GM06990 (cell line): Measurements from ENCODE around the gene GH1.
"Not testable (repeated sequence)": the region's sequence is repeated elsewhere in the genome, so short reads cannot be mapped to it uniquely, and the experiment has no call there.

ENCODE experiments used
- DNase-seq: peaks from one replicate; pipeline ENCODE4 v3.0.0-alpha.2; 2011; ENCODE audit not compliant: insufficient read length; ENCODE audit errors: extremely low read depth
- H3K27me3 ChIP-seq: replicated peaks from 2 replicates; pipeline ENCODE4 v1.6.0; 2011; ENCODE audit warnings: low read length; ENCODE audit not compliant: control insufficient read depth, insufficient read depth
- H3K36me3 ChIP-seq: 2 replicates; pipeline ENCODE4 v1.5.1; 2011; ENCODE audit warnings: low read length; ENCODE audit not compliant: control insufficient read depth, insufficient read depth
- H3K4me3 ChIP-seq: replicated peaks from 2 replicates; pipeline ENCODE4 v1.5.1; 2011; ENCODE audit warnings: low read depth, mild to moderate bottlenecking, control low read depth, low read length
- TF ChIP-seq, protein P1 (sequence below): IDR thresholded peaks from 2 replicates; pipeline ENCODE4 v1.5.1; 2011; ENCODE audit warnings: low read length, control low read depth, mild to moderate bottlenecking, inconsistent platforms; ENCODE audit not compliant: insufficient read depth, poor library complexity, severe bottlenecking

The GH1 gene

GRCh38 chr17:63911041-63911635 is 7.5 kb downstream of the GH1 start, which contains the start of gene CSHL1:
Gene CSHL1 (minus strand): TSS chr17:63911258. CDS start chr17:63911196, 62 bp downstream.
- TF ChIP-seq, protein P1, sequence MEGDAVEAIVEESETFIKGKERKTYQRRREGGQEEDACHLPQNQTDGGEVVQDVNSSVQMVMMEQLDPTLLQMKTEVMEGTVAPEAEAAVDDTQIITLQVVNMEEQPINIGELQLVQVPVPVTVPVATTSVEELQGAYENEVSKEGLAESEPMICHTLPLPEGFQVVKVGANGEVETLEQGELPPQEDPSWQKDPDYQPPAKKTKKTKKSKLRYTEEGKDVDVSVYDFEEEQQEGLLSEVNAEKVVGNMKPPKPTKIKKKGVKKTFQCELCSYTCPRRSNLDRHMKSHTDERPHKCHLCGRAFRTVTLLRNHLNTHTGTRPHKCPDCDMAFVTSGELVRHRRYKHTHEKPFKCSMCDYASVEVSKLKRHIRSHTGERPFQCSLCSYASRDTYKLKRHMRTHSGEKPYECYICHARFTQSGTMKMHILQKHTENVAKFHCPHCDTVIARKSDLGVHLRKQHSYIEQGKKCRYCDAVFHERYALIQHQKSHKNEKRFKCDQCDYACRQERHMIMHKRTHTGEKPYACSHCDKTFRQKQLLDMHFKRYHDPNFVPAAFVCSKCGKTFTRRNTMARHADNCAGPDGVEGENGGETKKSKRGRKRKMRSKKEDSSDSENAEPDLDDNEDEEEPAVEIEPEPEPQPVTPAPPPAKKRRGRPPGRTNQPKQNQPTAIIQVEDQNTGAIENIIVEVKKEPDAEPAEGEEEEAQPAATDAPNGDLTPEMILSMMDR = no peak
- no peaks in the 10 kb centered on the region; the same call in 1 of the 2 replicates for H3K27me3 ChIP-seq
- H3K4me3 ChIP-seq = no peak within 1 kb of the TSS
- DNase-seq = no peak
- no peaks in the 10 kb centered on the region for H3K36me3 ChIP-seq

DNA sequence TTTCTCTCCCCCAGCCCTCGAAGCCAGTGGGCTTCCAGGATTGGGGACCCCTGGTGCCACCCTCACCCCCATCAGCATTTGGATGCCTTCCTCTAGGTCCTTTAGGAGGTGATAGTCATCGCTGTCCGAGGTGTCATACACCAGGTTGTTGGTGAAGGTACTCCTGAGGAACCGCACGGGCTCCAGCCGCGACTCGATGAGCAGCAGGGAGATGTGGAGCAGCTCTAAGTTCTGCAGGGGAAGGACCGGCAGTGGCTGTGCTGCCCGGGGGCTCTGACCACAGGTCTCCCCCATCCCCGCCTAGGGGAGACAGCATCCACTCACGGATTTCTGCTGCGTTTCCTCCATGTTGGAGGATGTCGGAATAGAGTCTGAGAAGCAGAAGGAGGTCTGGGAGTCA is 8.5 kb downstream of the GH1 start:
- TF ChIP-seq, protein P1 = no peak
- DNase-seq = no peak
- Histone ChIP-seq H3K27me3 (no peaks in the 10 kb centered on the region; the same call in 1 of the 2 replicates), H3K36me3 (no peaks in the 10 kb centered on the region), H3K4me3 (no peak overlapping the region)

GRCh38 chr17:63909586-63909985 is 9.1 kb downstream of the GH1 start:
- not testable (repeated sequence) for DNase-seq, H3K27me3 ChIP-seq, H3K4me3 ChIP-seq, H3K36me3 ChIP-seq

DNA sequence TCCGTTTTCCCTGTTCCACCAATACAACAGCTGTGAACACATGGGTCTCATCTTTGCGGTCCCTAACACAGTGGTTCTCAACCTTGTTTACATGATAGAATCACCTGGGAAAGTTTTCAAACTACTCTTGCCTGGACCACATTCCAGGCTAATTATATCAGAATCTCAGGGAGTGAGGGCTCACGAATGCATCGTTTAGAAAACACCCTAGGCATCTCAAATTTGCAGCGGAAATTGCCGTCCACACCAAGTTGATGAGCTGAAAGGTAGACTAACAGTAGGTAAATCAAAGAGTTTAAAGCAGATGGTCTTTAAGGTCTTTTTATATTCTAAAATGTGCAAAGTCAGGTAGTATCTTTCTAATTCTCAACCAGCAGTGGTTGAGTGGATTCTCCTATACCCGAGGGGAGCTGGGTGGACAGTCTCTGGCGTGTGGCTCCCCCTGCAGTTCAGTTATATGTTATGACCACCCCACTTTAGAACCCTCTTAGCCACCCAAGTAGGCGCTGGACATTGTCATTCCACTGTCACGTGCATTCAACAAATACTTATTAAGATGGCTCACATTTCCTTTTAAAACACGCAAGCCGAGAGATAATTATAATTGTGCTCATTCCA is 11.4 kb downstream of the GH1 start:
- DNase-seq, H3K4me3 ChIP-seq, H3K36me3 ChIP-seq, H3K27me3 ChIP-seq: not testable (repeated sequence)
- TF ChIP-seq, protein P1 = peak; percentile 35

DNA sequence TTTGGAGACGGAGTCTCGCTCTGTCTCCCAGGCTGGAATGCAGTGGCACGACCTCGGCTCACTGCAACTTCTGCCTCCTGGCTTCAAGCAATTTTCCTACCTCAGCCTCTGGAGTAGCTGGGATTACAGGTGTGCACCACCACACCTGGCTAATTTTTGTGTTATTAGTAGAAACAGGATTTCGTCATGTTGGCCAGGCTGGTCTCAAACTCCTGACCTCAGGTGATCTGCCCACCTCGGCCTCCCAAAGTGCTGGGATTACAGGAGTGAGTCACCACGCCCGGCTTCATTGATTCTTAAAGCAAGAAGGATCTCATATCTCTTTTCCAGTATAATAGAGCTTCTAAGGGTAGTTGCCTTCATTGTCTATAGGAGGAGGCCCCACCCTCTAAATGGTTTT is 13.8 kb downstream of the GH1 start:
- not testable (repeated sequence) for H3K36me3 ChIP-seq, H3K27me3 ChIP-seq, DNase-seq, H3K4me3 ChIP-seq

DNA sequence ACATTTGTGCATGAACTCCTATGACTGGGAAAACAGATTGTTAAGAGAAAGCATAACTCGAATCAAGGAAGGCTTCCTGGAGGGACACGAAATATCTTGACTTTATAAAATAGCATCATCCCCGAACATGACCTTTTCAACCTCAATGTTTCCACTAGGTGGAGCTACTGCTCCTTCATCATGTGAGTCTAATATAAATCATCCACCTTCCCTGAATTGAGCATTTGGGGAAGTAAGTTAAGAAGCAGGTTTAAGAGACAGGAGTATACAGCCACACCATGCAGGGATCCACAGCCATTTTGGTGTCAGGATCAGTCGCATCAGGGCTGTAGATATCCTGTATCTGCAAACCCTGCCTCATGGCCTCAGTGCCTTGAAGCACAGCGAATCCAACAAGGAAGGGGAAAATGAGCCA is 14.8 kb downstream of the GH1 start:
- not testable (repeated sequence) for H3K4me3 ChIP-seq, H3K36me3 ChIP-seq, H3K27me3 ChIP-seq, DNase-seq

DNA sequence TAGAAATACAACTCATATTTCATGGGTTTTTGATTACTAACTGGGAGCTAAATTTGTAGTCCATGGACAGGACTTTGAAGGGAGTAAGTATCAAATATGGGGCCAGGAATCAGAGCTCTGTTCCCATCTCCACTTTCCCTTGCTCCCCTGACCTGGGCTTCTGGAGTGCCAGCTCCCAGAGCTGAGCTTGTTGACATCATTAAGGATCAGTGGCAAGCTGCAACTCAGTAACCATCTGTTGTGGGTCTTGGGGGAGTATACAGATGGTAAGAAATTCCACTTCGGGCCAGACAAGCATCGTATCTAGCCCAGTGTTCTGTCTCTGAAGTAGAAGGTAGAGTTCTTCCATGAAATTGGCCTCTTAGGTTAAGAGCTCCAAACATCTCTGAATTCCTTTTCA is 16.7 kb downstream of the GH1 start:
- not testable (repeated sequence) for H3K27me3 ChIP-seq, H3K36me3 ChIP-seq, DNase-seq, H3K4me3 ChIP-seq

- not testable (repeated sequence) for H3K36me3 ChIP-seq, DNase-seq, H3K27me3 ChIP-seq, H3K4me3 ChIP-seq
Observed at GRCh38 chr17:63898899-63899798, 19.5 kb downstream of the GH1 start.

GRCh38 chr17:63896524-63897354 is 21.9 kb downstream of the GH1 start, which contains the start of gene CSH1:
Gene CSH1 (minus strand): TSS chr17:63896574. CDS start chr17:63896511, 63 bp downstream.
- not testable (repeated sequence) for H3K36me3 ChIP-seq, DNase-seq, H3K4me3 ChIP-seq, H3K27me3 ChIP-seq

GRCh38 chr17:63894821-63895220 is 23.8 kb downstream of the GH1 start:
- H3K4me3 ChIP-seq, H3K36me3 ChIP-seq, H3K27me3 ChIP-seq, DNase-seq: not testable (repeated sequence)
